Brain microvascular endothelial cell (primary cell): ENCODE data around the gene CNDP2.

Experiments
- DNase-seq: peaks from one replicate; pipeline ENCODE4 v3.0.0-alpha.2; 2020
- H3K27ac ChIP-seq: fragments of 250-450 bp; sonication (Bioruptor Pico); 2 replicates; pipeline ENCODE4 v1.5.1; 2020; ENCODE audit warnings: mild to moderate bottlenecking, moderate library complexity
- H3K27me3 ChIP-seq: fragments of 250-450 bp; sonication (Bioruptor Pico); replicated peaks from 2 replicates; pipeline ENCODE4 v1.5.1; 2020; ENCODE audit warnings: mild to moderate bottlenecking
- H3K36me3 ChIP-seq: fragments of 250-450 bp; sonication (Bioruptor Pico); replicated peaks from 2 replicates; pipeline ENCODE4 v1.5.1; 2020; ENCODE audit warnings: mild to moderate bottlenecking
- H3K4me3 ChIP-seq: 2 replicates; pipeline ENCODE4 v1.5.1; 2011; ENCODE audit warnings: low read depth, mild to moderate bottlenecking, control low read depth, low read length, moderate library complexity
- in situ Hi-C: cut with HindIII; loops from 2 replicates; pipeline ENCODE4 v1.10.0; 2017; ENCODE audit warnings: low sequenced_read_pairs, low pct_ligation_motif_present
- TF ChIP-seq, protein P1 (sequence below): IDR thresholded peaks from 2 replicates; pipeline ENCODE4 v1.5.1; 2011; ENCODE audit warnings: low read depth, mild to moderate bottlenecking, moderate library complexity, low read length, control low read depth, inconsistent platforms; ENCODE audit errors: missing control alignments

Gene CNDP2

DNA sequence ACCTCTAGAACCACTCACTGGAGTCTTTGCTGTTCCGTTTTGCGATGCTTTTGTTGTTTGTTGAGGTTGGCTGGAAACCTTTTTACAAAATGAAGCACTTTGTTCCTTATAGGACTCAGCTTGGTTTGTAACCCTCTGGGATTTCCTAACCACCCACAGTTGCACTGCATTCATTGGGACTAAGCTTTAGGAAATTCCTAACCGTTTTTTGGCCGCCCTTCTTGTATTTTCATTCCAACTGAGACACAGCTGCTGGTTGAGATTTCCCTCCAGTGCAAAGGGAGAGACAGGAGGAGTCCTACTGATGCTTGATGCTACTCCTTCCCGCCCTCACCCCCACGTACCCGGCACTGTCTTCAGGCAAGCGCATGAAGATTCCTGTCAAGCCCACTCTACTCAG is 32.9 kb upstream of the CNDP2 start:
- TF ChIP-seq, protein P1, sequence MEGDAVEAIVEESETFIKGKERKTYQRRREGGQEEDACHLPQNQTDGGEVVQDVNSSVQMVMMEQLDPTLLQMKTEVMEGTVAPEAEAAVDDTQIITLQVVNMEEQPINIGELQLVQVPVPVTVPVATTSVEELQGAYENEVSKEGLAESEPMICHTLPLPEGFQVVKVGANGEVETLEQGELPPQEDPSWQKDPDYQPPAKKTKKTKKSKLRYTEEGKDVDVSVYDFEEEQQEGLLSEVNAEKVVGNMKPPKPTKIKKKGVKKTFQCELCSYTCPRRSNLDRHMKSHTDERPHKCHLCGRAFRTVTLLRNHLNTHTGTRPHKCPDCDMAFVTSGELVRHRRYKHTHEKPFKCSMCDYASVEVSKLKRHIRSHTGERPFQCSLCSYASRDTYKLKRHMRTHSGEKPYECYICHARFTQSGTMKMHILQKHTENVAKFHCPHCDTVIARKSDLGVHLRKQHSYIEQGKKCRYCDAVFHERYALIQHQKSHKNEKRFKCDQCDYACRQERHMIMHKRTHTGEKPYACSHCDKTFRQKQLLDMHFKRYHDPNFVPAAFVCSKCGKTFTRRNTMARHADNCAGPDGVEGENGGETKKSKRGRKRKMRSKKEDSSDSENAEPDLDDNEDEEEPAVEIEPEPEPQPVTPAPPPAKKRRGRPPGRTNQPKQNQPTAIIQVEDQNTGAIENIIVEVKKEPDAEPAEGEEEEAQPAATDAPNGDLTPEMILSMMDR = no peak
- in situ Hi-C loops = loop anchor here (25.0 kb wide), 1 partner anchor 99 kb away; no protein-coding TSS in a partner anchor
- Histone ChIP-seq H3K27me3 (peaks cover 11% of the 10 kb centered on the region), H3K27ac (no peak overlapping the region), H3K4me3 (no peak overlapping the region), H3K36me3 (no peaks in the 10 kb centered on the region)
- no peak for DNase-seq

DNA sequence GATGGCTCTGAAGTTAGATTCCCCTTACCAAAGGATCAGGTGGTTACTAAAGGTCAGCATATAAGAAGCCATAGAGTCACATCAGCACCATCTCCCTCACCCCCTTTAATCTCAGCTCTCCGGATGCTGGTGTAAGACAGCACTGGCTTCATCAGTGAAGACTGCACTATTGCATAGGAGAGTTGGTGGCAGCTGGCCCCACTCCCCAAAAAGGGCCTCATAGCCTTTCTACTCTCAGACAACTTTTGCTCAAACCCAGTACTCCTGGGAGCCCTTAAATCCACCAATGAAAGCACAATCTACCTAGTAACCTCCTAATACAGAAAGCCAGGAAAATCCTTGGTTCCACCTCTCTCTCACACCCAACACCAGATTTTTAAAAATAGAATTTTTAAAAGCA is 32.2 kb upstream of the CNDP2 start:
- in situ Hi-C loops = loop anchor here (25.0 kb wide), 1 partner anchor 98 kb away; no protein-coding TSS in a partner anchor
- Histone ChIP-seq H3K27ac (no peak overlapping the region), H3K36me3 (no peaks in the 10 kb centered on the region), H3K4me3 (no peak overlapping the region), H3K27me3 (peaks cover 7% of the 10 kb centered on the region)
- TF ChIP-seq, protein P1 = no peak
- no peak for DNase-seq

DNA sequence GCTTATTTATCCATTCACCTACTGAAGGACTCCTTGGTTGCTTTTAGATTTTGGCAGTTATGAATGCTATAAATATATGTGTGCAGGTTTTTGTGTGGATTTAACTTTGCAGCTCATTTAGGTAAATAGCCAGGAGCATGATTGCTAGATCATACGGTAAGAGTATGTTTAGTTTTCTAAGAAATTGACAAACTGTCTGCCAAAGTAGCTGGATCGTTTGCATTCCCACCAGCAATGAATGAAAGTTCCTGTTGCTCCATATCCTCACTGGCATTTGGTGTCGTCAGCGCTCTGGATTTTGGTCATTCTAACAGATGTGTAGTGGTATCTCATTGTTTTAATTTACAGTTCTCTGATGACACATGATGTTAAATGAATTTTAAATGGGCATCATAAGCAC is 30.4 kb upstream of the CNDP2 start:
- Histone ChIP-seq H3K27ac (no peak overlapping the region), H3K36me3 (no peaks in the 10 kb centered on the region), H3K27me3 (no peaks in the 10 kb centered on the region), H3K4me3 (no peak overlapping the region)
- in situ Hi-C loops = loop anchor here (25.0 kb wide), 1 partner anchor 97 kb away; no protein-coding TSS in a partner anchor
- TF ChIP-seq, protein P1 = no peak
- DNase-seq = no peak

DNA sequence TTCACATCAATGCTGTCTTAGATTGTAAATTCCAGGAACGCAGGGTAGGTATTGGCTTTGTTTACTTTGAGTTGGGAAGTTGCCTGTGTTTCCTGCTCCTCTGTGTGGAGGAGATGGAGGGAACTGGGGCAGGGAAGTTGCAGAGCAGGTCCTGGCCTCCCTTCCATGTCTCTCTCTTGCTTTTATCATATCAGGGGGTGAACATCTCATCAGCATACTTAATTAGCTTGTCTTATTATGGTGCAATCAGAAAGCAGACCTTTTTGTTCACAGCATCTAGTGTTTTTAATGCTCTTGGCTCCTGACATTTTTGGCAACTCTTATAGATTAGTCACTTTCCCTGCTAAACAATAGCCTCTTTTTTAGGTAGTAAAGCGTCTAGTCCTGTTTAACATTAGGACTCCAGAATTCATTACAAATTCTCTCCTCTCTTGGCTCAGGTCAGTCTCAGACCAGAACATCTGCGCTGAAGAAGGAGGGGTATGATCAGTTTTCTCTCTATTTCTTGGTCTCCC is 27.6 kb upstream of the CNDP2 start:
- TF ChIP-seq, protein P1 = no peak
- Histone ChIP-seq H3K4me3 (no peak overlapping the region), H3K36me3 (no peaks in the 10 kb centered on the region), H3K27ac (no peak overlapping the region), H3K27me3 (no peaks in the 10 kb centered on the region)
- in situ Hi-C loops = loop anchor here (25.0 kb wide), 1 partner anchor 94 kb away; no protein-coding TSS in a partner anchor
- no peak for DNase-seq

DNA sequence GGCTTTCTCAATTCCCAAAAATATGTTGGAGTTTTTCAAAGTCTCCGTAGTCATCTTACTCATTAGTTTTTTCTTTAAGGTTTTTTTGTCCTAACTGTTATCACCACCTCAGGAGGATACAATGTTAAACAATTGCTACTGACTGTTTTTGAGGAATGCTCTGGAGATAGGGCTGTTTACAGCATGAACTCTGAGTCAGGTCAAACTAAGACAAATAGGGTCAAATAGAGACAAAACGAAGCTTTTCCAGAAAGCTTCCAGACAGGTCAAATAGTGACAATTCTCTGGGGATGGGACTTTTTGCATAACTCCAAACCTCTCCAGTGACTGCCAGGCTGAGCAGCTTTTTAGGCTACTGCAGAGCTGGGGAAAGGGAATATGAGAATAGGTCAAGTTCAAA is 23.9 kb upstream of the CNDP2 start:
- Histone ChIP-seq H3K27ac (no peak overlapping the region), H3K4me3 (no peak overlapping the region), H3K36me3 (no peaks in the 10 kb centered on the region), H3K27me3 (no peaks in the 10 kb centered on the region)
- no peak for DNase-seq
- in situ Hi-C loops = loop anchor here (25.0 kb wide), 1 partner anchor 90 kb away; no protein-coding TSS in a partner anchor
- TF ChIP-seq, protein P1 = no peak
